HEK293 (cell line): ENCODE measurements around the gene CAMKMT.

ENCODE experiments used
- CTCF ChIP-seq: fragments of 450-650 bp; formaldehyde crosslinking; IDR thresholded peaks from 2 replicates; pipeline ENCODE4 v1.5.1; 2016; ENCODE audit warnings: missing biosample characterization, missing genetic modification characterization
- KLF17 ChIP-seq: fragments of 450-650 bp; formaldehyde crosslinking; IDR thresholded peaks from 2 replicates; pipeline ENCODE4 v1.5.1; 2016; ENCODE audit warnings: missing biosample characterization, missing genetic modification characterization
- MZF1 ChIP-seq: fragments of 450-650 bp; formaldehyde crosslinking; IDR thresholded peaks from 2 replicates; pipeline ENCODE4 v1.5.1; 2017; ENCODE audit warnings: missing biosample characterization, missing genetic modification characterization, borderline replicate concordance
- REST ChIP-seq: fragments of 450-650 bp; formaldehyde crosslinking; IDR thresholded peaks from 2 replicates; pipeline ENCODE4 v1.5.1; 2016; ENCODE audit warnings: missing biosample characterization, missing genetic modification characterization
- WT1 ChIP-seq: fragments of 450-650 bp; formaldehyde crosslinking; IDR thresholded peaks from 2 replicates; pipeline ENCODE4 v1.5.1; 2016; ENCODE audit warnings: missing biosample characterization, missing genetic modification characterization
- YY1 ChIP-seq: fragments of 450-650 bp; formaldehyde crosslinking; IDR thresholded peaks from 2 replicates; pipeline ENCODE4 v1.5.1; 2018; ENCODE audit warnings: missing biosample characterization, missing genetic modification characterization
- ZNF132 ChIP-seq: fragments of 450-650 bp; formaldehyde crosslinking; IDR thresholded peaks from 2 replicates; pipeline ENCODE4 v1.5.1; 2017; ENCODE audit warnings: missing biosample characterization, missing genetic modification characterization, borderline replicate concordance
- ZNF157 ChIP-seq: fragments of 450-650 bp; formaldehyde crosslinking; IDR thresholded peaks from 2 replicates; pipeline ENCODE4 v1.5.1; 2016; ENCODE audit warnings: missing biosample characterization, missing genetic modification characterization
- ZNF19 ChIP-seq: fragments of 450-650 bp; formaldehyde crosslinking; IDR thresholded peaks from 2 replicates; pipeline ENCODE4; 2016; ENCODE audit warnings: missing biosample characterization, missing genetic modification characterization, low read depth
- ZNF366 ChIP-seq: fragments of 450-650 bp; formaldehyde crosslinking; conservative IDR thresholded peaks from 2 replicates; pipeline ENCODE4 v1.5.1; 2016; ENCODE audit warnings: missing biosample characterization, missing genetic modification characterization
- ZNF701 ChIP-seq: fragments of 450-650 bp; formaldehyde crosslinking; IDR thresholded peaks from 2 replicates; pipeline ENCODE4 v1.5.1; 2016; ENCODE audit warnings: missing biosample characterization, missing genetic modification characterization
- ZNF704 ChIP-seq: fragments of 450-650 bp; formaldehyde crosslinking; IDR thresholded peaks from 2 replicates; pipeline ENCODE4 v1.5.1; 2016; ENCODE audit warnings: missing biosample characterization, missing genetic modification characterization
- ZNF707 ChIP-seq: fragments of 450-650 bp; formaldehyde crosslinking; IDR thresholded peaks from 2 replicates; pipeline ENCODE4 v1.5.1; 2016; ENCODE audit warnings: missing biosample characterization, missing genetic modification characterization
- ZNF792 ChIP-seq: fragments of 450-650 bp; formaldehyde crosslinking; IDR thresholded peaks from 2 replicates; pipeline ENCODE4 v1.5.1; 2016; ENCODE audit warnings: missing biosample characterization, missing genetic modification characterization

GRCh38 chr2:44349506-44349905, 12.2 kb upstream of the CAMKMT start:
- TF ChIP-seq ZNF704 (tag by site-specific recombination) (no peak), MZF1 (tag by site-specific recombination) (no peak), CTCF (tag by site-specific recombination) (no peak), ZNF366 (tag by site-specific recombination) (no peak), YY1 (tag by site-specific recombination) (no peak), REST (tag by site-specific recombination) (no peak), ZNF19 (tag by site-specific recombination) (no peak), ZNF157 (no peak), WT1 (tag by site-specific recombination) (no peak), ZNF792 (tag by site-specific recombination) (no peak), ZNF132 (tag by site-specific recombination) (no peak), ZNF701 (no peak), KLF17 (no peak), ZNF707 (tag by site-specific recombination) (no peak)
